Vagina (tissue), 2 donors: ENCODE measurements around the gene EXOC6.

Experiments
- CTCF ChIP-seq, 3 experiments: fragments of 450-650 bp in 2 of 3; fragments of 200-600 bp in 1 of 3; sonication (generic) in 1 of 3; IDR thresholded peaks; one replicate each; pipeline ENCODE4 v1.5.1; 2017 to 2019; ENCODE audit warnings: antibody characterized with exemption in 3 of 3, mild to moderate bottlenecking in 2 of 3, moderate library complexity in 2 of 3
- POLR2A ChIP-seq, 2 donors: fragments of 450-650 bp; IDR thresholded peaks; one replicate each; pipeline ENCODE4 v1.6.1; 2017; ENCODE audit warnings: antibody characterized with exemption in 2 of 2, mild to moderate bottlenecking in 2 of 2, moderate library complexity in 2 of 2
- POLR2AphosphoS5 ChIP-seq, 2 donors: sonication (generic); formaldehyde crosslinking; IDR thresholded peaks; one replicate each; pipeline ENCODE4 v1.9.0; 2017; ENCODE audit warnings: antibody characterized with exemption in 2 of 2, mild to moderate bottlenecking in 2 of 2, low read depth in 1 of 2; ENCODE audit not compliant: insufficient read depth in 1 of 2

DNA sequence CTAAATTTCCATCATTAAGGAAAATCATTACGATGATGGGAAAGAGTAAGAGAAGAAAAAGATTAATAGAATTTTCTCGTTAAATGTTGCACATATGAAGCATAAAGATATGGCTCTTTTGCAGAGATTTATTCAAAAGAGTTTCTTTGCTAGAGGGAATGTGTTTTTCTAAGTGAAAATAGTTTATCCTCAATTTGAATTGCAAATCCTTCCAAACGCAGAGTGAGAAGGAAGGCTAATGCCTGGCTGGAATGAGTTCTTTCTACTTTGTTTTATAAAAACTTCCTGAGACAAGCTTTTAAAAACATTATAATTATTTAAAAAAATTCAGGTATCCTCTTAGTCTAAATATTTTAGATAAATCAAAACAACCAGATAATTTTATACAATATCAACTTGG lies 239.5 kb downstream of the EXOC6 start:
- TF ChIP-seq CTCF (IDR thresholded peaks at IDR 0.05), result no peak
- TF ChIP-seq POLR2A (IDR thresholded peaks at IDR 0.05), result no peak
- no peak for TF ChIP-seq POLR2AphosphoS5 (IDR thresholded peaks at IDR 0.05; ENCODE audit: insufficient read depth in 1 of 2, low read depth in 1 of 2)
